ENCODE results near the gene KIR2DL1.
"Not testable (repeated sequence)": the region's sequence is repeated elsewhere in the genome, so short reads cannot be mapped to it uniquely, and the experiment has no call there.

The KIR2DL1 gene

GRCh38 chr19:54804571-54804970 lies 35.0 kb downstream of the KIR2DL1 start:
- no peak overlapping the region for H3K27ac ChIP-seq
- no peak for TF ChIP-seq CTCF (conservative IDR thresholded peaks at IDR 0.05)

- H3K27ac ChIP-seq: no peak overlapping the region
- TF ChIP-seq CTCF (conservative IDR thresholded peaks at IDR 0.05): no peak
Measured at GRCh38 chr19:54805665-54806515, 36.3 kb downstream of the KIR2DL1 start.

- TF ChIP-seq CTCF (conservative IDR thresholded peaks at IDR 0.05): no peak
- no peak overlapping the region for H3K27ac ChIP-seq
Measured at GRCh38 chr19:54806516-54806838, 36.9 kb downstream of the KIR2DL1 start.

- H3K27ac ChIP-seq: not testable (repeated sequence)
Measured at GRCh38 chr19:54814571-54814970, 45.0 kb downstream of the KIR2DL1 start.

GRCh38 chr19:54816251-54816650 lies 46.7 kb downstream of the KIR2DL1 start, which contains the start of gene KIR3DL1:
Gene KIR3DL1 (plus strand): TSS chr19:54816468.
- H3K27ac ChIP-seq: peak within 1 kb of the TSS; percentile 22; the same call in 1 of the 2 replicates

- no peak overlapping the region for H3K27ac ChIP-seq
- no peak for TF ChIP-seq CTCF (conservative IDR thresholded peaks at IDR 0.05)
Measured at GRCh38 chr19:54817670-54818536, 48.3 kb downstream of the KIR2DL1 start.

GRCh38 chr19:54824416-54824815 lies 54.8 kb downstream of the KIR2DL1 start:
- not testable (repeated sequence) for H3K27ac ChIP-seq

- not testable (repeated sequence) for H3K27ac ChIP-seq
Measured at GRCh38 chr19:54825326-54825725, 55.7 kb downstream of the KIR2DL1 start.

GRCh38 chr19:54828064-54828463 lies 58.5 kb downstream of the KIR2DL1 start:
- peak overlapping the region; percentile 26; the same call in 1 of the 2 replicates for H3K27ac ChIP-seq

- not testable (repeated sequence) for H3K27ac ChIP-seq
Measured at GRCh38 chr19:54832496-54832895, 62.9 kb downstream of the KIR2DL1 start, which contains the start of gene KIR2DS4. Gene KIR2DS4 (plus strand): TSS chr19:54832676.
